Activated CD8-positive, alpha-beta T cell treated with anti-CD3 and anti-CD28 coated beads for 36 hours (primary cell): ENCODE data around the gene F8A1. TPM values are rescaled to one million over a fixed set of nuclear protein-coding genes. Genes with fewer than 3 reads are reported as not detected.
"Not testable (repeated sequence)": the region's sequence is repeated elsewhere in the genome, so short reads cannot be mapped to it uniquely, and the experiment has no call there.

Experiments used
- ATAC-seq: fragments of 200-7000 bp; cut with Tn5 transposase; one replicate; pipeline ENCODE4 v1.10.0; 2021; ENCODE audit warnings: mild to moderate bottlenecking, moderate library complexity
- CTCF ChIA-PET: fragments of 350-600 bp; sonication (Branson Sonifier 250); formaldehyde crosslinking; loops from one replicate; lab custom pipeline; 2021; ENCODE audit warnings: antibody characterized with exemption; lab: Charles Lee
- POLR2A ChIA-PET: fragments of 350-600 bp; sonication (Branson Sonifier 250); formaldehyde crosslinking; loops from one replicate; lab custom pipeline; 2021; ENCODE audit warnings: antibody characterized with exemption; lab: Charles Lee
- DNase-seq: peaks from one replicate; pipeline ENCODE4 v3.0.0-alpha.2; 2020
- H3K27ac Mint-ChIP-seq: one replicate; pipeline ENCODE4 v1.8.0; 2021; ENCODE audit warnings: mild to moderate bottlenecking, mixed read lengths
- H3K27me3 Mint-ChIP-seq: one replicate; pipeline ENCODE4 v1.8.0; 2021; ENCODE audit warnings: mixed read lengths
- H3K36me3 Mint-ChIP-seq: one replicate; pipeline ENCODE4 v1.8.0; 2021; ENCODE audit warnings: low read depth, mixed read lengths
- H3K4me1 Mint-ChIP-seq: one replicate; pipeline ENCODE4 v1.8.0; 2021; ENCODE audit warnings: low read depth, mixed read lengths
- H3K4me3 Mint-ChIP-seq: one replicate; pipeline ENCODE4 v1.8.0; 2021; ENCODE audit warnings: mild to moderate bottlenecking, moderate library complexity, mixed read lengths
- H3K9me3 Mint-ChIP-seq: one replicate; pipeline ENCODE4 v1.8.0; 2021; ENCODE audit warnings: mixed read lengths
- CTCF ChIP-seq: fragments of 200-600 bp; IDR thresholded peaks from one replicate; pipeline ENCODE4 v1.8.0; 2022; ENCODE audit warnings: antibody characterized with exemption, mild to moderate bottlenecking
- intact Hi-C: fragments of 100-400 bp; cut with micrococcal nuclease; formaldehyde crosslinking; loops from one replicate; pipeline ENCODE4 v1.10.0; 2022
- microRNA-seq: library from miRNA; unstranded; fragments of <30 nt; microRNA quantifications from one replicate; pipeline ENCODE4 v1.2.0, GENCODE V29; 2022; ENCODE audit warnings: borderline microRNAs expressed, borderline replicate concordance
- total RNA-seq, 2 experiments: library from RNA; stranded (reverse); gene quantifications; one replicate each; pipeline ENCODE4 v1.2.3, GENCODE V29; 2021

The F8A1 gene
- total RNA-seq, 2 experiments from 2014 or later: 38.2 to 40.6 TPM

- Mint-ChIP-seq H3K27me3 (no peaks in the 10 kb centered on the region), H3K36me3 (no peaks in the 10 kb centered on the region), H3K9me3 (no peaks in the 10 kb centered on the region), H3K4me1 (no peaks in the 10 kb centered on the region), H3K4me3 (no peak overlapping the region), H3K27ac (no peak overlapping the region)
- ChIA-PET POLR2A (no interaction called here), CTCF (interaction anchor here (1.2 to 2.3 kb wide), 2 partner anchors 9 to 14 kb away, joined by 3 to 25 read pairs; no protein-coding TSS in a partner anchor)
- TF ChIP-seq CTCF: no peak
- intact Hi-C loops: no loop called here
- ATAC-seq (no peak), DNase-seq (no peak)
Measured at GRCh38 chrX:154908821-154909220, 22.7 kb downstream of the F8A1 start.

- CTCF ChIA-PET: interaction anchor here (2.3 kb wide), 1 partner anchor 8 kb away, joined by 25 read pairs; no protein-coding TSS in a partner anchor
- intact Hi-C loops, POLR2A ChIA-PET: not testable (repeated sequence)
Measured at GRCh38 chrX:154910048-154910447, 23.9 kb downstream of the F8A1 start.

DNA sequence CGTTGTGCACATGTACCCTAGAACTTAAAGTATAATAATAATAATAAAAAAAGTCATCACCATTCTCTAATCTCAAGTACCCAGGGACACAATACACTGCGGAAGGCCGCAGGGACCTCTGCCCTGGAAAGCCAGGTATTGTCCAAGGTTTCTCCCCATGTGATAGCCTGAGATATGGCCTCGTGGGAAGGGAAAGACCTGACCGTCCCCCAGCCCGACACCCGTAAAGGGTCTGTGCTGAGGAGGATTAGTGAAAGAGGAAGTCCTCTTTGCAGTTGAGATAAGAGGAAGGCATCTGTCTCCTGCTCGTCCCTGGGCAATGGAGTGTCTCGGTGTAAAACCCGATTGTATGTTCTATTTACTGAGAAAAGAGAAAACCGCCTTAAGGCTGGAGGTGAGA, 24.4 kb downstream of the F8A1 start:
- H3K4me3 Mint-ChIP-seq, intact Hi-C loops, CTCF ChIA-PET, H3K27me3 Mint-ChIP-seq, H3K27ac Mint-ChIP-seq, H3K4me1 Mint-ChIP-seq, DNase-seq, H3K36me3 Mint-ChIP-seq, POLR2A ChIA-PET, H3K9me3 Mint-ChIP-seq, ATAC-seq: not testable (repeated sequence)

More at GRCh38 chrX:154910048-154910447, 23.9 kb downstream of the F8A1 start:
- H3K9me3 Mint-ChIP-seq, ATAC-seq, H3K27me3 Mint-ChIP-seq, H3K27ac Mint-ChIP-seq, H3K4me1 Mint-ChIP-seq, DNase-seq, H3K4me3 Mint-ChIP-seq, H3K36me3 Mint-ChIP-seq: not testable (repeated sequence)

DNA sequence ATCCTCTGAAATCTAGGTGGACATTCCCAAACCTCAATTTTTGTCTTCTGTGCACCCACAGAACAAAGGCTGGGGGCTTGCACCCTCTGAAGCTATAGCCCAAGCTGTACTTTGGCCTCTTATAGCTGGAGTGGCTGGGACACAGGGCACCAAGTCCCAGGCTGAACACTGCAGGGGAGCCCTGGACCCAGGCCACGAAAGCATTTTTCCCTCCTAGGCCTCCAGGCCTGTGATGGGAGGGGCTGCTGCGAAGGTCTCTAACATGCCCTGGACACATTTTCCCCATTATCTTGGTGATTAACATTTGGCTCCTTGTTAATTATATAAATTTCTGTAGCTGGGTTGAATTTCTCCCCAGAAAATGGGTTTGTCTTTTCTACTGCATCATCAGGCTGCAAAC, 27.9 kb downstream of the F8A1 start:
- H3K27ac Mint-ChIP-seq: no peak overlapping the region
- H3K4me1 Mint-ChIP-seq: peaks cover 2% of the 10 kb centered on the region
- ATAC-seq (no peak), DNase-seq (no peak)
- intact Hi-C loops: no loop called here
- no peaks in the 10 kb centered on the region for H3K9me3 Mint-ChIP-seq
- H3K36me3 Mint-ChIP-seq: no peaks in the 10 kb centered on the region
- POLR2A ChIA-PET: no interaction called here
- no peaks in the 10 kb centered on the region for H3K27me3 Mint-ChIP-seq
- CTCF ChIA-PET: no interaction called here
- H3K4me3 Mint-ChIP-seq: no peak overlapping the region
- TF ChIP-seq CTCF: no peak

DNA sequence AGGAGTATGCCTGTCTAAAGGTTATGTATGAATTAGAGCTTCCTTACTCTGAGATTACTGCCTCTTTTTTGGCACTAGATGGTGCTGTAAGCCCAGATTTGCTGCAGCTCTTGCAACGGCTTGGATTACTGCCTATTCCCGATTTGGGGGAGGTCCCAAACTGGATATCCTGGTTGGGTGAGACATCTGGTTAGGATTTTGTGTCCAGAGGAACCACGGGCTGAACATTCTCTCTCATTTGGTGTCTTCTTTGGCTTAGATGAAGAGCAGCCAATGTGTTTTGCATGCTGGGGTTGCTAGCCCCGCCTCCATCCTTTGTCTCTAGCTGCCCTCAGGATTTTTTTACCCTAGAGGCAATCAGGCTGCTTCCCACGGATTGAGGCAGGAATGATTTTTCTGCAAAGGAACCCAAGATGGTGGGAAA, 31.9 kb downstream of the F8A1 start:
- CTCF ChIA-PET: interaction anchor here (0.7 to 2.6 kb wide), 40 partner anchors 9 to 299 kb away, joined by 3 to 25 read pairs (median 4); partner anchors contain the start of gene BRCC3
- H3K9me3 Mint-ChIP-seq: no peaks in the 10 kb centered on the region

GRCh38 chrX:154924771-154925170, 38.6 kb downstream of the F8A1 start:
- ATAC-seq, POLR2A ChIA-PET, H3K36me3 Mint-ChIP-seq, H3K27me3 Mint-ChIP-seq, H3K4me3 Mint-ChIP-seq, intact Hi-C loops, H3K9me3 Mint-ChIP-seq, DNase-seq, H3K4me1 Mint-ChIP-seq, CTCF ChIA-PET, H3K27ac Mint-ChIP-seq: not testable (repeated sequence)

More for the DNA sequence above, 31.9 kb downstream of the F8A1 start:
- peaks cover 2% of the 10 kb centered on the region for H3K27me3 Mint-ChIP-seq
- DNase-seq: peak; percentile 25
- POLR2A ChIA-PET: interaction anchor here (1.0 kb wide), 1 partner anchor 139 kb away, joined by 3 read pairs; no protein-coding TSS in a partner anchor
- ATAC-seq: peak; percentile 67
- H3K4me3 Mint-ChIP-seq: peak overlapping the region; percentile 50
- peak; percentile 70 for TF ChIP-seq CTCF
- no peak overlapping the region for H3K27ac Mint-ChIP-seq
- no peaks in the 10 kb centered on the region for H3K36me3 Mint-ChIP-seq
- H3K4me1 Mint-ChIP-seq: peaks cover 2% of the 10 kb centered on the region
- intact Hi-C loops: no loop called here

Small RNAs within 50 kb of the gene (microRNA-seq; reads per million reads assigned to microRNA genes)
- gene MIR1184-1: not detected

Other genes with a start within 250 kb of the F8A1 start
- not detected for gene CTAG2, start 232.8 kb upstream of the F8A1 start, total RNA-seq
- gene GAB3, start 135.3 kb upstream of the F8A1 start, total RNA-seq: 1 to 10 TPM; 3.9 to 5.0 TPM
- gene DKC1, start 123.5 kb upstream of the F8A1 start, total RNA-seq: 100 to 1,000 TPM; 132 to 138 TPM
- 10 to 100 TPM; 22.5 to 24.9 TPM for gene MPP1, start 80.9 kb upstream of the F8A1 start, total RNA-seq
- not detected for gene SMIM9, start 51.7 kb upstream of the F8A1 start, total RNA-seq
- 1 to 10 TPM; 4.1 to 4.4 TPM for gene F8, start 136.4 kb downstream of the F8A1 start, total RNA-seq
- gene FUNDC2, start 140.5 kb downstream of the F8A1 start, total RNA-seq: 10 to 100 TPM; 83.7 to 89.0 TPM
- 1 to 10 TPM; 3.8 to 5.1 TPM for gene CMC4, start 184.8 kb downstream of the F8A1 start, total RNA-seq
- 10 to 100 TPM; 23.4 to 23.9 TPM for gene MTCP1, start 184.8 kb downstream of the F8A1 start, total RNA-seq
- gene BRCC3, start 185.2 kb downstream of the F8A1 start, total RNA-seq: 10 to 100 TPM; 30.0 to 32.5 TPM